K562 (cell line): Measurements from ENCODE around the gene TPSAB1. TPM values are rescaled to one million over a fixed set of nuclear protein-coding genes. Genes with fewer than 3 reads are reported as not detected.
A peak's percentile ranks its signal among the peaks of the same experiment; 100 is the strongest.

Experiments used
- ATAC-seq: fragments of 200-7000 bp; cut with Tn5 transposase; 3 replicates; pipeline ENCODE4 v1.9.1; 2020; ENCODE audit warnings: moderate library complexity
- BruUV-seq: library from RNA; stranded (reverse); fragments of 400-500 nt; replicated peaks from 2 replicates; lab custom pipeline; 2021; lab: Mats Ljungman, UMichigan
- CTCF ChIA-PET: fragments of 300-600 bp; formaldehyde crosslinking; extraction: SDS; loops from one replicate; lab custom pipeline; 2021; ENCODE audit warnings: low intra/inter-chr PET ratio; lab: Yijun Ruan, JAX
- POLR2A ChIA-PET: fragments of 300-600, 350-650 bp; sonication (Branson Sonifier 250); formaldehyde crosslinking; extraction: SDS; loops from one replicate; lab custom pipeline; 2021; ENCODE audit warnings: antibody characterized with exemption, inconsistent platforms; lab: Yijun Ruan, JAX
- DNase-seq, 4 experiments: peaks; one replicate each; pipeline versions ENCODE4 v3.0.0 to v3.0.0-alpha.2; 2011 to 2018; ENCODE audit warnings: low spot score in 3 of 4, mixed read lengths in 3 of 4; ENCODE audit errors: extremely low read depth in 1 of 4
- FAIRE-seq: peaks from 2 replicates; lab custom pipeline; 2011; peaks lifted over from hg19 to GRCh38; lab: Jason Lieb, UNC
- H2AFZ ChIP-seq: 2 replicates; pipeline ENCODE4 v1.6.0; 2011; ENCODE audit warnings: low read depth, low read length, control low read depth, inconsistent platforms
- H3K27ac ChIP-seq: fragments of 200-600 bp; 3 replicates; pipeline ENCODE4 v1.8.0; 2011; ENCODE audit warnings: low read depth, mild to moderate bottlenecking, control low read depth, inconsistent platforms, low read length, moderate library complexity, mixed read lengths; ENCODE audit errors: extremely low read depth
- H3K27me3 ChIP-seq, 2 experiments: fragments of 300-600 bp in 1 of 2; 2 replicates in 1 of 2; 3 replicates in 1 of 2; pipeline versions ENCODE4 v1.6.0 to v1.8.0; 2011; ENCODE audit warnings: inconsistent platforms in 2 of 2, low read length in 2 of 2, mild to moderate bottlenecking in 1 of 2, mixed read lengths in 1 of 2, moderate library complexity in 1 of 2; ENCODE audit not compliant: control insufficient read depth in 2 of 2, insufficient read depth in 2 of 2
- H3K36me3 ChIP-seq: fragments of 300-600 bp; 3 replicates; pipeline ENCODE4 v1.8.0; 2011; ENCODE audit warnings: mild to moderate bottlenecking, low read length, inconsistent platforms; ENCODE audit not compliant: control insufficient read depth, insufficient read depth
- H3K4me1 ChIP-seq, 2 experiments: fragments of 200-600 bp in 1 of 2; replicated peaks in 1 of 2; 2 replicates in 1 of 2; 3 replicates in 1 of 2; pipeline versions ENCODE4 v1.5.1 to v1.8.0; 2011; ENCODE audit warnings: inconsistent platforms in 2 of 2, low read length in 2 of 2, mild to moderate bottlenecking in 1 of 2, mixed read lengths in 1 of 2, moderate library complexity in 1 of 2; ENCODE audit not compliant: control insufficient read depth in 2 of 2, insufficient read depth in 2 of 2
- H3K4me2 ChIP-seq: 2 replicates; pipeline ENCODE4 v1.6.1; 2011; ENCODE audit warnings: low read length, control low read depth, inconsistent platforms, mixed read lengths; ENCODE audit not compliant: insufficient read depth
- H3K4me3 ChIP-seq: fragments of 200-600 bp; sonication (generic), shearing (Covaris generic); 2 replicates; pipeline ENCODE4 v1.5.1; 2016; ENCODE audit warnings: control low read depth, inconsistent platforms
- H3K79me2 ChIP-seq: fragments of 200-600 bp; 3 replicates; pipeline ENCODE4 v1.8.0; 2011; ENCODE audit warnings: low read length, inconsistent platforms; ENCODE audit not compliant: control insufficient read depth, insufficient read depth
- H3K9ac ChIP-seq, 2 experiments: 2 replicates each; pipeline versions ENCODE4 v1.6.0 to v1.6.1; 2011; ENCODE audit warnings: low read depth in 2 of 2, low read length in 2 of 2, control low read depth in 1 of 2, inconsistent platforms in 1 of 2, mild to moderate bottlenecking in 1 of 2, mixed read lengths in 1 of 2; ENCODE audit not compliant: insufficient read depth in 1 of 2
- H3K9me1 ChIP-seq: one replicate; pipeline ENCODE4 v1.6.0; 2011; ENCODE audit warnings: inconsistent platforms, mild to moderate bottlenecking, low read length, moderate library complexity; ENCODE audit not compliant: control insufficient read depth, insufficient read depth
- H3K9me3 ChIP-seq: replicated peaks from 2 replicates; pipeline ENCODE4 v1.5.1; 2011; ENCODE audit warnings: low read depth, low read length, inconsistent platforms; ENCODE audit not compliant: control insufficient read depth, insufficient read depth
- H4K20me1 ChIP-seq: replicated peaks from 2 replicates; pipeline ENCODE4 v1.6.1; 2011; ENCODE audit warnings: low read length, inconsistent platforms, mixed read lengths; ENCODE audit not compliant: control insufficient read depth, insufficient read depth
- WGBS: fragments of 100-300 bp; shearing (Covaris generic); methylation state at CpG from one replicate; pipeline ENCODE4 v1.1.6; 2016; ENCODE audit warnings: low coverage, mixed read lengths; ENCODE audit not compliant: insufficient coverage; ENCODE audit errors: missing lambda C conversion rate; 5-methylcytosine and 5-hydroxymethylcytosine counted together
- in situ Hi-C: fragments of 300-500 bp; cut with MboI; formaldehyde crosslinking; loops from 4 replicates; pipeline ENCODE4 v1.15.0; 2018; ENCODE audit warnings: inconsistent platforms, mixed read lengths
- intact Hi-C: fragments of 100-400 bp; cut with micrococcal nuclease; formaldehyde crosslinking; loops from 2 replicates; pipeline ENCODE4 v1.14.2; 2022
- polyA plus RNA-seq, 8 experiments: library from polyadenylated mRNA; depleted of rRNA in 4 of 8; stranded (reverse) in 5 of 8; unstranded in 3 of 8; fragments of >200 nt; fragmentation: Nextera tagmentation in 2 of 8; fragmentation: Illumina TruSeq in 1 of 8; extraction: Ambion mirVana in 2 of 8; extraction: Trizol in 1 of 8; gene quantifications; 2 replicates each; pipeline versions ENCODE4 v1.2.1 to v1.2.3, GENCODE V29; 2011 to 2014; ENCODE audit warnings: inconsistent platforms in 1 of 8, missing spikeins in 1 of 8
- total RNA-seq, 7 experiments: library from RNA; depleted of rRNA in 6 of 7; stranded (reverse); fragments of >200 nt in 6 of 7; fragmentation: Illumina TruSeq in 2 of 7; extraction: Trizol in 2 of 7; gene quantifications; 2 replicates each; pipeline versions ENCODE4 v1.2.1 to v1.2.3, GENCODE V29; 2011 to 2021; ENCODE audit warnings: low replicate concordance in 1 of 7
- TF ChIP-seq, protein P1 (sequence below): fragments of 200-800 bp; sonication (Bioruptor generic); IDR thresholded peaks from 2 replicates; pipeline ENCODE4 v1.6.1; 2016; ENCODE audit warnings: missing genetic modification characterization, missing compliant biosample characterization

TPSAB1 gene
- total and polyA plus RNA-seq, 9 of the 15 experiments (the other 6 are each of a cell fraction or from before 2014, with no cell fraction given): not detected

DNA sequence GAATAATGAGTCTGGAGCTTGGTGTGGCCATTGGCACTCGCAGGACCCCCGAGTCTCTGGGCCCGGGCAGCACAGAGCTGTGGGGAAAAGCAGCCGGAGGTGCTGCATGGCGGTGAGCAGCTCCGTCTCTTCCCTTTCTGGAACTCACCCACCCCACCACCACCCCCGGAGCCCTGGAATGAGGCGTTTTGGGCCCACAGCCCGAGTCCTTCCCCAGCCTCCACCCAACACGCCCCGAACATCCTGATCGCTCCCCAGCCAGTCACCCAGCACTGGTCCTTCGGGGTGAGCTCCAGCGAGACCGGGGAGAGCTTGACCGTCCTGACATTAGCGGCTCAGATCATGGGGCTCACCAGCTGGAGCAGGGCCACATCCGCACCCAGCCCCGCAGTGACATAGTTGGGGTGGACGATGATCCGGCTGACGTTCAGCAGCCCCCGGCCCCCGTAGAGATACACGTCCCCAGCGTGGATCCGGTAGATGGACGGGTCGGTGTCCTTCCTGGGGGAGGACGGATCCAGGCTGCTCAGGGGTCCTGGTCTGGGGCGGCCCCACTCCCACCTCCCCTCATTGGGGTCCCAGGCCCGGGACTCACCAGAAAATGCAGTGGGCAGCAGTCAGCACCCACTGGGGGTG lies 21.8 kb downstream of the TPSAB1 start:
- Histone ChIP-seq H3K9me1 (peaks cover 3% of the 10 kb centered on the region), H3K36me3 (no peaks in the 10 kb centered on the region), H2AFZ (no peak overlapping the region), H3K9ac (0 out of 4 replicates have a peak overlapping the region, but pooled peaks of 1 of the 2 experiments have one; percentile 4), H3K4me3 (no peak overlapping the region), H3K4me2 (no peak overlapping the region), H3K27ac (no peak overlapping the region), H3K27me3 (peaks cover 22 to 59% of the 10 kb centered on the region in 2 experiments; a peak in 4 of 5 replicates), H4K20me1 (peaks cover 5% of the 10 kb centered on the region; the same call in 1 of the 2 replicates), H3K9me3 (peaks cover 7% of the 10 kb centered on the region; the same call in 1 of the 2 replicates), H3K4me1 (peaks cover 0 to 50% of the 10 kb centered on the region in 2 experiments; a peak in 2 of 5 replicates), H3K79me2 (no peaks in the 10 kb centered on the region)
- CTCF ChIA-PET: no interaction called here
- POLR2A ChIA-PET: no interaction called here
- 6% methylated on average over 28 of the region's 32 CpGs for WGBS
- no peak for DNase-seq
- ATAC-seq: no peak
- intact Hi-C loops: no loop called here
- BruUV-seq: no TSS peak
- TF ChIP-seq, protein P1, sequence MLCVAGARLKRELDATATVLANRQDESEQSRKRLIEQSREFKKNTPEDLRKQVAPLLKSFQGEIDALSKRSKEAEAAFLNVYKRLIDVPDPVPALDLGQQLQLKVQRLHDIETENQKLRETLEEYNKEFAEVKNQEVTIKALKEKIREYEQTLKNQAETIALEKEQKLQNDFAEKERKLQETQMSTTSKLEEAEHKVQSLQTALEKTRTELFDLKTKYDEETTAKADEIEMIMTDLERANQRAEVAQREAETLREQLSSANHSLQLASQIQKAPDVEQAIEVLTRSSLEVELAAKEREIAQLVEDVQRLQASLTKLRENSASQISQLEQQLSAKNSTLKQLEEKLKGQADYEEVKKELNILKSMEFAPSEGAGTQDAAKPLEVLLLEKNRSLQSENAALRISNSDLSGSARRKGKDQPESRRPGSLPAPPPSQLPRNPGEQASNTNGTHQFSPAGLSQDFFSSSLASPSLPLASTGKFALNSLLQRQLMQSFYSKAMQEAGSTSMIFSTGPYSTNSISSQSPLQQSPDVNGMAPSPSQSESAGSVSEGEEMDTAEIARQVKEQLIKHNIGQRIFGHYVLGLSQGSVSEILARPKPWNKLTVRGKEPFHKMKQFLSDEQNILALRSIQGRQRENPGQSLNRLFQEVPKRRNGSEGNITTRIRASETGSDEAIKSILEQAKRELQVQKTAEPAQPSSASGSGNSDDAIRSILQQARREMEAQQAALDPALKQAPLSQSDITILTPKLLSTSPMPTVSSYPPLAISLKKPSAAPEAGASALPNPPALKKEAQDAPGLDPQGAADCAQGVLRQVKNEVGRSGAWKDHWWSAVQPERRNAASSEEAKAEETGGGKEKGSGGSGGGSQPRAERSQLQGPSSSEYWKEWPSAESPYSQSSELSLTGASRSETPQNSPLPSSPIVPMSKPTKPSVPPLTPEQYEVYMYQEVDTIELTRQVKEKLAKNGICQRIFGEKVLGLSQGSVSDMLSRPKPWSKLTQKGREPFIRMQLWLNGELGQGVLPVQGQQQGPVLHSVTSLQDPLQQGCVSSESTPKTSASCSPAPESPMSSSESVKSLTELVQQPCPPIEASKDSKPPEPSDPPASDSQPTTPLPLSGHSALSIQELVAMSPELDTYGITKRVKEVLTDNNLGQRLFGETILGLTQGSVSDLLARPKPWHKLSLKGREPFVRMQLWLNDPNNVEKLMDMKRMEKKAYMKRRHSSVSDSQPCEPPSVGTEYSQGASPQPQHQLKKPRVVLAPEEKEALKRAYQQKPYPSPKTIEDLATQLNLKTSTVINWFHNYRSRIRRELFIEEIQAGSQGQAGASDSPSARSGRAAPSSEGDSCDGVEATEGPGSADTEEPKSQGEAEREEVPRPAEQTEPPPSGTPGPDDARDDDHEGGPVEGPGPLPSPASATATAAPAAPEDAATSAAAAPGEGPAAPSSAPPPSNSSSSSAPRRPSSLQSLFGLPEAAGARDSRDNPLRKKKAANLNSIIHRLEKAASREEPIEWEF: no peak
- no peak for FAIRE-seq
- in situ Hi-C loops: no loop called here
